SK-N-SH (cell line): ENCODE results near the gene ZNHIT2.

Experiments
- GABPA ChIP-seq: IDR thresholded peaks from 2 replicates; pipeline ENCODE4 v1.4.0; 2012; ENCODE audit warnings: low read depth, mild to moderate bottlenecking
- TF ChIP-seq, protein P1 (sequence below): fragments of 200-600 bp; sonication (generic); IDR thresholded peaks from 2 replicates; pipeline ENCODE4 v1.6.1; 2017; ENCODE audit warnings: antibody characterized with exemption, mild to moderate bottlenecking, moderate library complexity
- TF ChIP-seq, protein P2 (sequence below): fragments of 150-350 bp; IDR thresholded peaks from 2 replicates; pipeline ENCODE4 v1.6.1; 2017; ENCODE audit warnings: antibody characterized with exemption, low read length, low read depth, borderline replicate concordance

GRCh38 chr11:65159012-65159411 lies 41.5 kb upstream of the ZNHIT2 start:
- no peak for TF ChIP-seq GABPA
- TF ChIP-seq, protein P1, sequence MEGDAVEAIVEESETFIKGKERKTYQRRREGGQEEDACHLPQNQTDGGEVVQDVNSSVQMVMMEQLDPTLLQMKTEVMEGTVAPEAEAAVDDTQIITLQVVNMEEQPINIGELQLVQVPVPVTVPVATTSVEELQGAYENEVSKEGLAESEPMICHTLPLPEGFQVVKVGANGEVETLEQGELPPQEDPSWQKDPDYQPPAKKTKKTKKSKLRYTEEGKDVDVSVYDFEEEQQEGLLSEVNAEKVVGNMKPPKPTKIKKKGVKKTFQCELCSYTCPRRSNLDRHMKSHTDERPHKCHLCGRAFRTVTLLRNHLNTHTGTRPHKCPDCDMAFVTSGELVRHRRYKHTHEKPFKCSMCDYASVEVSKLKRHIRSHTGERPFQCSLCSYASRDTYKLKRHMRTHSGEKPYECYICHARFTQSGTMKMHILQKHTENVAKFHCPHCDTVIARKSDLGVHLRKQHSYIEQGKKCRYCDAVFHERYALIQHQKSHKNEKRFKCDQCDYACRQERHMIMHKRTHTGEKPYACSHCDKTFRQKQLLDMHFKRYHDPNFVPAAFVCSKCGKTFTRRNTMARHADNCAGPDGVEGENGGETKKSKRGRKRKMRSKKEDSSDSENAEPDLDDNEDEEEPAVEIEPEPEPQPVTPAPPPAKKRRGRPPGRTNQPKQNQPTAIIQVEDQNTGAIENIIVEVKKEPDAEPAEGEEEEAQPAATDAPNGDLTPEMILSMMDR = no peak
- TF ChIP-seq, protein P2, sequence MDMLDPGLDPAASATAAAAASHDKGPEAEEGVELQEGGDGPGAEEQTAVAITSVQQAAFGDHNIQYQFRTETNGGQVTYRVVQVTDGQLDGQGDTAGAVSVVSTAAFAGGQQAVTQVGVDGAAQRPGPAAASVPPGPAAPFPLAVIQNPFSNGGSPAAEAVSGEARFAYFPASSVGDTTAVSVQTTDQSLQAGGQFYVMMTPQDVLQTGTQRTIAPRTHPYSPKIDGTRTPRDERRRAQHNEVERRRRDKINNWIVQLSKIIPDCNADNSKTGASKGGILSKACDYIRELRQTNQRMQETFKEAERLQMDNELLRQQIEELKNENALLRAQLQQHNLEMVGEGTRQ = no peak
